ENCODE results near the gene COL18A1.

DNA sequence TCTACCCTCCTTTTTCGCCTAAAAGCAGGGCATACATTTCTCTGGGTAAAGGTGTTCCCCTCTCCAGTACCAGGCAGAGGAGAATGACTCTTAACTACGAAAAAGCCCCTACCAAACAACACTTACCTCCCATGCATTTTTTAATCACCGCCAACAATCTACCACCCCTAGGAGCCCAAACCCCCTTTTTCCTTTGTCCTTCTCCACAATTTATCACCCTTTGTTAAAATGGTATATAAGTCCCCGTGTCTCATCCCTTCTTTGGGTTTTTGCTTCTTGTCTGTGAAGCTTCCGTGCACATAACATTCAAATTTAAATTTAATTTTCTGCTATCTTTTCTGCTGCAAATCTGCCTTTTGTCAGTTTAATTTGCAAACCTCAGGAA lies 27.6 kb upstream of the COL18A1 start:
- TF ChIP-seq, protein P1, sequence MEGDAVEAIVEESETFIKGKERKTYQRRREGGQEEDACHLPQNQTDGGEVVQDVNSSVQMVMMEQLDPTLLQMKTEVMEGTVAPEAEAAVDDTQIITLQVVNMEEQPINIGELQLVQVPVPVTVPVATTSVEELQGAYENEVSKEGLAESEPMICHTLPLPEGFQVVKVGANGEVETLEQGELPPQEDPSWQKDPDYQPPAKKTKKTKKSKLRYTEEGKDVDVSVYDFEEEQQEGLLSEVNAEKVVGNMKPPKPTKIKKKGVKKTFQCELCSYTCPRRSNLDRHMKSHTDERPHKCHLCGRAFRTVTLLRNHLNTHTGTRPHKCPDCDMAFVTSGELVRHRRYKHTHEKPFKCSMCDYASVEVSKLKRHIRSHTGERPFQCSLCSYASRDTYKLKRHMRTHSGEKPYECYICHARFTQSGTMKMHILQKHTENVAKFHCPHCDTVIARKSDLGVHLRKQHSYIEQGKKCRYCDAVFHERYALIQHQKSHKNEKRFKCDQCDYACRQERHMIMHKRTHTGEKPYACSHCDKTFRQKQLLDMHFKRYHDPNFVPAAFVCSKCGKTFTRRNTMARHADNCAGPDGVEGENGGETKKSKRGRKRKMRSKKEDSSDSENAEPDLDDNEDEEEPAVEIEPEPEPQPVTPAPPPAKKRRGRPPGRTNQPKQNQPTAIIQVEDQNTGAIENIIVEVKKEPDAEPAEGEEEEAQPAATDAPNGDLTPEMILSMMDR (IDR thresholded peaks at IDR 0.05), result no peak
- no peak for TF ChIP-seq POLR2A (IDR thresholded peaks at IDR 0.05)
